ENCODE results near the gene PRKAR1B.

Gene PRKAR1B

DNA sequence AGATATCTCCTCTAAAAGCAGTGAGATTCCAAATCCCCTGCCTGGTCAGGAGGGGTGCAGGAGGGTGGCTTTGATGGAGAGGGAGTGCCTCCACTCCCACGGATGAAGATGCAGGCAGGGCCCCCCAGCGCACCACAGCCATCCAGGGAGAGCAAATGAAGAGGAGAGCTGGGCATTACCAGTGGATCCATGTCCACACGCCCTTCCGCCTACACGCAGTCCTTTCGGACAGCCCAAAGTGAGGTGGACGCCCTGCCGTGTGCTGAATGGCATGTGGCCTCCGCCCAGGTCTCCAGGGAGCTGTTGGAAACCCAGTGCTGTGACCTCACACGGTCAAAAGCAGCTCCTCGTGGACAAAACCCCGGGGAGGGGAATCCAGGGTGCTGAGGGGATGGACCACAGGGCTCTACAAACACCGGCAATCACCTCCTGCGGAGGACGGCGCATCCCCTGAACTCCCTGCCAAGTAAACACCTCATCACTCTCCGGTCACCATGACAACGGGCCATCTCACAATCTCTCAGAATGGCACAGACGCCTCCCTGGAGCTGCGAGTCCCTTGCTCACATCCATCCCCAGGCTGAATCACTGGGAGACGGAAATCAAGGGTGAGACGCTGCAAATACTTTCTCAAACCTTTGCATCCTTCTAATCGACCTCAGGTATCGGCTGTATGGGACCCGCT lies 35.6 kb downstream of the PRKAR1B start:
- DNase-seq = no peak

DNA sequence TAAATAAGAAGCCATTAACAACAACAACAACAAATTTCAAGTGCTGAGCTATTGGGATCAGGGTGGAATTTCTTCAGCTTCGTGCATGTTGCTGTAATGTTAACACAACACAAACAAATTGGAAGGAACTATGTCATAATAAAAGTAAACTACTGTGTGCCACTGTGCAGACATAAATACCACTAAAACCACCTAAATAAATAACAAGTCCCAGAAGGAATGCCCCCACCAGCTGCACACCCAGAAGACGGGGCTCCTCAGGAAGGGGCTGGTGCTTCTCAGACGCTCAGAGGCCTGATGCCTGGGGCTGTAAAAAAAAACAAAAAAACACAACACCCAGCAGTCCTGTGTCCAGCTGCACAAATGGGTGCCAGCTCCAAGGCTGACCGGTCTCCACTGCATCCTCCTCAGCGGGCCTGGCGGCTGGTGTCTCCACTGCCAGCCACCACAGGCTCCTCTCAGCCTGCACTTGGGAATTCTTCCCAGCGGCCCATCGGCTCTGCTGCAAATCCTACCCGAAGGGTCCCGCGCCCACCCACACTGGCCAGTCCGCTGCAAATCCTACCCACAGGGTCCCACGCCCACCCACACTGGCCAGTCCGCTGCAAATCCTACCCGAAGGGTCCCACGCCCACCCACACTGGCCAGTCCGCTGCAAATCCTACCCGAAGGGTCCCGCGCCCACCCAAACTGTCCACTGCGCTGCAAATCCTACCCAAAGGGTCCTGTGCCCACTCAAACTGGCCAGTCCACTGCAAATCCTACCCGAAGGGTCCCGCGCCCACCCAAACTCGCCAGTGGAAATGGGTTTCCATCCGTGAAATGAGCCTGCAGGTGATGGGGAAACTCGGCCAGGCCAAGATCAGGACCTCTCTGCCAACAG lies 36.4 kb downstream of the PRKAR1B start:
- no peak for DNase-seq

DNA sequence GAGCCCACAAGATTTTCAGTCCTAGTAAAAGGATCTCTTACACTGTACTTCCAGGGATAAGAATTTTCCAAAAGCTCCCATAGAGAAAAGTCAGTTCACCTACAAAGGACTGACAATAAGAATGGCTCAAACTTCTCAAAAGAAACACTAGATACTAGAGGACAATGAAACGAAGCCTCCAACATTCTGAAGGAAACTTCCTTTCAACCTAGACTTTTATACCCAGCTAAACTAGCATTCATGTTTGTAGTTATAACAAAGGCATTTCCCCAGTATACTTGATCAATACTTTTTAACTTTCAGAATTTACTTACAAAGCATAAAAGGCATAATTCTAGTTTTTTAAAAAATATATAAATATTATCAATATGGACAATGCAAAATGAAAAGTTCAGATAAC lies 41.5 kb downstream of the PRKAR1B start:
- DNase-seq = no peak

DNA sequence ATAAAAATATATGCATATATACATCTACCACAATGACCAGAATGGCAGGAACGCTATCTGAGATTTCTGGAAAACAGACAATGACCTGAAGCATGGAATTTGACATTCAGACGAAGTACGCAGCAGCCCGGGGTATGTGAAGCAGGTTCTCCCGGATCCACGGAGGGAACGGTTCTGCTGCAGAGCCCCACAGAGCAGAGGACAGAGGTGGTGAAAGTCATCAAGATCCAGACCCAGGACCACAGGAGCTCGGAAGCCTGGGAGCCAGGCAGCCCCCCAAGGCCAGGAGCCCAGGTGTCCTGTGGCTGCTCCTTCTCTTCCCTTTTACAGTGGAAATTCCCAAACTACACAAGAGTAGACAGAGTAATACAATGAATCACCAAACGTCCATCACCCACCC lies 42.7 kb downstream of the PRKAR1B start:
- DNase-seq = no peak

DNA sequence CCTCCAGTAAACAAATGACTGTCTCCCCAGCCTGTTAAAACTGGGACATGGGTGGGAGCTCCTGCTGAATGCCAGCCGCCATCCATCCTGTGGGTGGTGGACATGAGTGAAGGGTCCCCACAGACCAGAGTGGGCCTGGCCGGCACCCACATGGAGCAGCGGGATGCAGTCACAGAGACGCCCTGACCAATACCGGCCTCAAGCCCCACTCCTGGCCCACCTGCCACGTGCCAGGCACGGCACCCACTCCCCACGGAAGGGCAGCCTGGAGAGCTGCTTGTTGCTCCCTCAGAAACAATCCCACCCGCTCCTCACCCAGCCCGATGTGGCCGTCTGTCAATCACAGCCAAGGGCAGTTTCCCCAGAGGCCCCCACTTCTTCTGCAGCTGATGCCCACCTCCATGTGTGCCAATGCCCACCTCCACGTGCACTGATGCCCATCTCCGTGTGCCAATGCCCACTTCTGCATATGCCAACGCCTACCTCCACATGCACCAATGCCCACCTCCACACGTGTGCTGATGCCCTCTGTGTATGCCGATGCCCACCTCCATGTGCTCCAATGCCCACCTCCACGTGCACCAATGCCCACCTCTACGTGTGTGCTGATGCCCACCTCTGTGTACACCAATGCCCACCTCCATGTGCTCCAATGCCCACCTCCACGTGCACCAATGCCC lies 43.4 kb downstream of the PRKAR1B start:
- DNase-seq = no peak

DNA sequence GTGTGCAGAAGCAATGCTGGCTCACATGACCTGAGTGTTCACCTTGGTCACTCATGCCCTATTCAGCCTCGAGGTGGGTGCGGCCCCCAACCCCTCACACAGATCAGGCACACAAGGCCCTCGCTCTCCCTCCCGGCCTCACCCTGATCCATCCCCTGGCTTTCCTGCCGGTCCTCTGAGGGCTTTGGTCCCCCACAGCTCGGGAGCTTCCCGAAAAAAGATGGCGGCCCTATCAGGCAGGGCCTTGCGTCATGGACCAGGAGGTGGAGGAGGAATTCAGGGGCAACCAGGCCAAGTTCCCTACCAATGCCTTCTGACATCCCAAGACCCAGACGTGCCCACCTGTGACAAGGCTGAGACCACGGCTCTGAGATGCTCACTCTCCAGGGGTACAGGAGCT lies 44.3 kb downstream of the PRKAR1B start:
- no peak for DNase-seq

DNA sequence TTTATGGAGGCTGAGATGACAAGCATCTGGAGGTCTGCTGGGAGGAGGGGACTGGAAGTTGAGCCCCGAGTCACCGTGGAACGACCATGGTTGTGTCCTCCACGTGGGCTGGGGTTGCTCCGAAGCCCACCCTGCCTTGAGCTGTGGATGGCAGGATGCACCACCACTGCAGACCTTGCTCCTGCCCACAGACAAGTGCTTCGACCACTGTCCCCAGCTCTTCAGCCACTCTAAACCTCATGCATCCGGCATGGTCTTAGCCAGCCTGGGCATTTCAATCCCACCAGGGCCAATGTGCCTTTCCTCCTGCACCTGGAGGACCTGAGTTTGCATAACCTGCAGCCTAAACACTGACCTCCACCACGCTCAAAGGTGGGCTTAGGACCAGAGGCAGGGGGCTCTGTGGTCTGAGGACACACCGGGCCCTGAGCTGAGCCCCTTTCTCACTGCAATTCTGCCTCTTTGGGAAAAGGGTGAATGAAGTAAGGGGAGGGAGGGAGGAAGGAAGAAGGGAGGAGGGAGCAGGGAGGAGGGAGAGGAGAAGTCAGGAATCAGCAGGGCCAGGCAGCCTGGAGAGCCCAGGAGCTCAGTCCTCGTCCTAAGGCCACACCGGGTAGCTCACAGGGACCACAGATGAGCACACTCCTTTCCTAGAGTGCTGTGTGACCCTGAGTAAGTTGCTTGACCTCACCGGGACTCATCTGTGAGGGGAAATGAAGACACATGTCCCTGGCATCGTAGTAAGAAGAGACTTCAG lies 45.4 kb downstream of the PRKAR1B start:
- DNase-seq = no peak

DNA sequence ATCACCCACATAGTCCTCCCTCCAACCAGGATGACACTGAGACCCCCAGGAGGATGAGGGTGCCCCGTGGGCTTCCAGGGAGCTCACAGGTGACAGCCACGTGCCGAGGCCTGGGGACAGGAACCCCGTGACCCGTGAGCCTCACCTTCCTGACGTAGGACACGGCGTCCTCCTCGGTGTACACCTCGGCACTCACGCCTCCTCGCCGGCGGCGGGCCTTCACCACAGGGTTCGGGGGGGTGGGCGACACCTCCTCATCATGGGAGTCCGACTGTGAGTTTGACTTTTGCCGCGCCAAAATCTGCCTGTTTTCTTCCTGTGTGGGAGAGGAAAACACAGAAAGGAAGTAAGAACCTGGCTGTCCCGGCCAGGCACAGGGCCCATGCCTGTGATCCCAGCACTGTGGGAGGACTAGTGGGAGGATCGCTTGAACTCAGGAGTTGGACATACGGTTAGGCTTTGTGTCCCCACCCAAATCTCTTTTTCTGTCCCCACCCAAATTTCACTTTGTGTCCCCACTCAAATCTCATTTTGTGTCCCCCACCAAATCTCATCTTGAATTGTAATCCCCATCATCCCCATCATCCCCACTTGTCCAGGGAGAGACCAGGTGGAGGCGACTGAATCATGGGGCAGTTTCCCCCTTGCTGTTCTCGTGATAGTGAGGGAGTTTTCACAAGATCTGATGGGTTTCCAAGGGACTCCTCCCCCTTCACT lies 46.5 kb downstream of the PRKAR1B start:
- DNase-seq = no peak

DNA sequence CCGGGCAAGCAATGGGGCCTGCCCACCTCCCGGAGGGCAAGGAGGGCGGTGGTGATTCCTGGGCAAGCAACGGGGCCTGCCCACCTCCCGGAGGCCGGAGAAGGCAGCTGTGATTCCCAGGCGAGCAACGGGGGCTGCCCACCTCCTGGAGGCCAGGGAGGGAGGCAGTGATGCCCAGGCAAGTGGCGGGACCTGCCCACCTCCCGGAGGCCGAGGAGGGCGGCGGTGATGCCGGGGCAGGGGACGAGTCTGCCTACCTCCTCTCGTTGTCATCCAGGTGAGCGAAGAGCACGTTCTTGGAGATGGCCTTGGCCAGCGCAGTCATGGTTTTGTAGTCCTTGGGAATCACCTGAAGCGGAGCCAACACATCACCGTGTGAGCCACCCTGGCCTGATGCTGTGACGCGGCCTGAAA lies 50.1 kb downstream of the PRKAR1B start:
- DNase-seq = no peak

DNA sequence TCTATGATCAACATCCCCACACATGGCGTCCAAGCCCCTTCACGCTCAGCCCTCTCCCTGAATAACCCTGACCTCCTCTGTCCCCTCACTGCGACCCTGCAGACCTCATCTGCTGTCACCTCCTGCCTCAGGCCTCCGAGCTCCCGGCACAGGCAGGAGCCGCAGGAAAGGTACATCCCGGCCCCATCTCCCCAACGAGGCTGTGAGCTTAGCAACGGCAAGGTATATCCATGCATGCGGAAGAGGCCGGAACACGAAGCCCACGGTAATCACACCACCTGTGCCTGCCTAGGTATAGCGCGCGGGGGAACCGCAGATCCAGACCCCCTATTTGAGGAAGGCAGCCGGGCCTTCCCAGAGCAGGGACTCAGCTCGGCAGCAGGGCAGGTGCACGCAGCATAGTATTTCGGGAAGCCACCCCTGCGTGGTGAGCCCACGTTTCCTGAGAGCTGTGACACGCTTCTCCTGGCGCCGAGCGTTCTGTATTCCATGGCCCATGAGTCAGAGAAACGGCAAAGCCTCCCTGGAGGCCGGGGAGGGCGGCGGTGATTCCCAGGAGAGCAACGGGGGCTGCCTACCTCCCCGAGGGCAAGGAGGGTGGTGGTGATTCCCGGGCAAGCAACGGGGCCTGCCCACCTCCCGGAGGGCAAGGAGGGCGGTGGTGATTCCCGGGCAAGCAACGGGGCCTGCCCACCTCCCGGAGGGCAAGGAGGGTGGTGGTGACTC lies 50.7 kb downstream of the PRKAR1B start:
- DNase-seq = no peak

DNA sequence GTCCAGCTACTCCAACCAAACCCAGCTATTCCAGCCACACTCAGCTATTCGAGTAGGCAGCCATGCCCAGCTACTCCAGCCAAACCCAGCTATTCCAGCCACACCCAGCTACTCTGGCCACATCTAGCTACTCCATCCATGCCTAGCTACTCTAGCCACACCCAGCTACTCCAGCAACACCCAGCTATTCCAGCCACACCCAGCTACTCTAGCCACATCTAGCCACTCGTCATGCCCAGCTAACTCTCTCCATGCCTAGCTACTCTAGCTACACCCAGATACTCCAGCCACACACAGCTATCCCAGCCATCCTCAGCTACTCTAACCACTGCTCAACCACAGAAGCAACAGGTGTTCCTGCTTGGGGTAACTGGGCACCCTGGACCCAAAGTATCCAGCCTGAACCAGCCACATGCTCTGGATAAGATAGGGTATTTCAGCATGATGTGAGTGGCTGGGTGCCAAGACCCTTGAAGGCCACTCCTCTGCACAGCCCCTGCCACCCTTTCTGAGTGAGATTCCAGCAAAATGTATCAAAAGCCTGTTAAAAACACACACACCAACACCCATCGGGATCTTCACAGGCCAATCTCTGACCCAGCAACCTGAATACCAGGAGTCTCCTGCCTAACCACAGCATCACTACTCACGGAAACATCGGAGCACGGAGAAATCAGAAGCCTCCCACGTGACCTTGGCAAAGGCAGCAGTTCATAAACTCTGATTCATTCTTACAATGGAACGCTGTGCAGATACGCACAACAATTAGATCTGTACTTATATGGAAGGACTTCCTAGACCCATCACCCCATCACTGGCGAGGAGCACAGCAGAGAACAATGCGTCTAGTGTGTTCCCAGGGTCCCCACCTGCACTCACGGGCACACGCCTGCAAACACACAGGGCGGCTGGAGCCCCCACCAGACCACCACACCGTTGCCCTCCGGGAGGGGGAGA lies 52.3 kb downstream of the PRKAR1B start:
- DNase-seq = no peak

DNA sequence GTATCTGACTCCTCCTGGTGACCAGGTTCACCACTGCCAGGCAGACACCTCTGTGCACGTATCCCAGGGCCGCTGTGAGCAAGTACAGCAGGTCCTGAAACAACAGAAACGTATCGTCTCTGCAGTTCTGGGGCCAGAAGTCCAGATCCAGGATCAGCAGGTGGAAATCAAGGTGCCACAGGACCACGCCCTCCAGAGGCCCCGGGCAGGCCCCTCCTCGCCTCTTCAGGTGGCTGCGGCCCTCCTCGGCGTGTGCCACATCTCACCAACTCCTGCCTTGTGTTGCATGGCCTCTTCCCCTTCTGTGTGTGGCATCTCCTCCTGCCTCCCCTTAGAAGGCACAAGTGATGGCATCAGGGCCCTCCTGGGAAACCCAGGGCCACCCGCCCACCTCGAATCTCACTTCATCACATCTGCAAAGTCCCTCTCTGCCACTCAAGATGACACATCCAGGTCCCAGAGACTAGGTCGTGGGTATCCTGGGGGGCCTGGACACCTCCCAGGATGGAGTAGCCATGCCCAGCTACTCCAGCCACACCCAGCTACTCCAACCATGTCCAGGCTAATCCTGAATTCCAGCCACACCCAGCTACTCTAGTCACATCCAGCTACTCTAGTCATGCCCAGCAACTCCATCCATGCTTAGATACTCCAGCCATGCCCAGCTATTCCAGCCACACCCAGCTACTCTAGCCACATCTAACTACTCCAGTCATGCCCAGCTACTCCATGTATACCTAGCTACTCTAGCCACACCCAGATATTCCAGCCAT lies 53.2 kb downstream of the PRKAR1B start:
- no peak for DNase-seq

DNA sequence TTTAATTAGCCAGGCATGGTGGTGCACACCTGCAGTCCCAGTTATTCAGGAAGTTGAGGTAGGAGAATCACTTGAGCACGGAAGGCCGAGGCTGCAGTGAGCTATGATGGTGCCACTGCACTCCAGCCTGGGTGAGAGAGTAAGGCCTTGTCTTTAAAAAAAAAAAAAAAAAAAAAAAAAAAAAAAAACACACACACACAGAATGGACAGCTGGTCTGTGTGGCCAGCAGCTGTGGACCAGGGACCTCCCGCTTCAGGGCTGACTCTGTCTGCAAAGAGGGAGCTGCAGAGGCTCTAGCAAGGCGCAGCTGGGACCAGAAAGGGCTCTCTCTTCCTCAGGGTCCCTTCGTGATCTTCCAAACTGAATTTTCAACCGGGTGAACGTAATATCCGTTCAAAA lies 54.2 kb downstream of the PRKAR1B start:
- DNase-seq = no peak

DNA sequence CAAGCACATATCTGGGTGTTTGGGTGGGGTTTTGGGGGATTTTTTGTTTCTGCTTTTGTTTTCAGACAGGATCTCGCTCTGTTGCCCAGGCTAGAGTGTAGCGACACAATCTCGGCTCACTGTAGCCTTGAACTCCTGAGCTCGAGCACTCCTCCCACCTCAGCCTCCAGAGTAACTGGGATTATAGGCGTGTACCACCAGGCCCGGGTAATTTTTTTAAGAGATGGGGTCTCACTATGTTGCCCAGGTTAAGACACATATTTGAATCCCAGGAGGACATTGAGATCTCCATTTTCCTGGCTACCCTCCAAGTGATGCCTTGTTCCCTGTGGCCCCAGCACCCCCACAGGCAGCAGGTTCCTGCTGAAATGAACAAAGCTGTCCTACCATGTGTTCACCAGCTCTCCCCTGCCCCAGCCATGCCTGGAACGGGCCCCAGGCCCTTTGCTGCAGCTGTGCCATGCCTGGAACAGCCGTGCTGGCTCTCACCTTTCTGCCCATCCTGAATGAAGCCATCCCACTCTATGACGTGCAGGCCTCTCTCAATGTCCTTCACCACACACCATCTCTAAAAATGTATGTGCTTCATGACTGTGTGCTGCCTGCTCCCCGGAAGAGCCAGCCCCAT lies 55.6 kb downstream of the PRKAR1B start:
- no peak for DNase-seq

DNA sequence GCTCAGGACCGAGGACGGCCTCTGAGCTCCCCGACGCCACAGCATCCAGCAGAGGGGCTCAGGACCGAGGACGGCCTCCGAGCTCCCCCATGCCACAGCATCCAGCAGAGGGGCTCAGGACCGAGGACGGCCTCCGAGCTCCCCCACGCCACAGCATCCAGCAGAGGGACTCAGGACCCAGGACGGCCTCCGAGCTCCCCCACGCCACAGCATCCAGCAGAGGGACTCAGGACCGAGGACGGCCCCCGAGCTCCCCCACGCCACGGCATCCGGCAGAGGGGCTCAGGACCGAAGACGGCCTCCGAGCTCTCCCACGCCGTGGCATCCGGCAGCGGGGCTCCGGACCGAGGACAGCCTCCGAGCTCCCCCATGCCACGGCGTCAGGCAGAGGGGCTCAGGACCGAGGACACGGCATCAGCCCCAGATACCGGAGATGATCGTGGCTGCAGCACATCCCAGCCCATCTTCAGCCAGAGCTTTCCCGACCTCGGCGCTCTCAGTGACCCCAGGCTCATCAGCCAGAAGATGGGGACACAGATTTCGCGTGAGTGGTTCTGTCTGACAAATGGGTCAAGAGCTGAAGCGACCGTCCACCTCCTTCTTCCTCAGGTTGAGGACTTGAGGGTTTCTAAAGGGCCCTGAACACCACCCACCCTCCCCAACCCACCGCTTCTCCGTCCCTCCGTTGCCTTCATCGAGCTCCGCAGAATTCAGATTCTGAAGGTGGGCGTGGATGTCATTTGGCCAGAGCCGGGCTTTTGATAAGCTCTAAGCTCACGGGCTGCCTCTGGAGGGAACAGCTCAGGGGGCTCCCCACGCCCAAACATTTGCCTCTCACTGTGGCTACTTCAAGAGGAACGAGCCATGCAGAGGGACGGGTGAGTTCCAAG lies 56.3 kb downstream of the PRKAR1B start:
- DNase-seq = no peak

DNA sequence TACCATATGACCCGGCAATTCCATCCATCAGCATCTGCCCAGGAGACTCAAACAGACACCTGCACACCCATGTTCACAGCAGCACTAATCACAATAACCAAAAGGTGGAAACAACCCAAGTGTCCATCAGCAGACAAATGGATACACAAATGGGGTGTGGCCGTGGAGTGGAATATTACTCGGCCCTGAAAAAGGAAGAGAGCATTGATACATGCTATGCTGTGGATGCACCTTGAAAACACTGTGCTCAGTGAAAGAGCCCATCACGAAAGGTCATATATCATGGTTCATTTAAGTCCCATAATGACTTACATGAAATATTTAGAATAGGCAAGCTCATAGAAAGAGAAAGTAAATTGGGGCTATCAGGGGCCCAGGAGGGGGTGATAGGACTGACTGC lies 58.1 kb downstream of the PRKAR1B start:
- no peak for DNase-seq

DNA sequence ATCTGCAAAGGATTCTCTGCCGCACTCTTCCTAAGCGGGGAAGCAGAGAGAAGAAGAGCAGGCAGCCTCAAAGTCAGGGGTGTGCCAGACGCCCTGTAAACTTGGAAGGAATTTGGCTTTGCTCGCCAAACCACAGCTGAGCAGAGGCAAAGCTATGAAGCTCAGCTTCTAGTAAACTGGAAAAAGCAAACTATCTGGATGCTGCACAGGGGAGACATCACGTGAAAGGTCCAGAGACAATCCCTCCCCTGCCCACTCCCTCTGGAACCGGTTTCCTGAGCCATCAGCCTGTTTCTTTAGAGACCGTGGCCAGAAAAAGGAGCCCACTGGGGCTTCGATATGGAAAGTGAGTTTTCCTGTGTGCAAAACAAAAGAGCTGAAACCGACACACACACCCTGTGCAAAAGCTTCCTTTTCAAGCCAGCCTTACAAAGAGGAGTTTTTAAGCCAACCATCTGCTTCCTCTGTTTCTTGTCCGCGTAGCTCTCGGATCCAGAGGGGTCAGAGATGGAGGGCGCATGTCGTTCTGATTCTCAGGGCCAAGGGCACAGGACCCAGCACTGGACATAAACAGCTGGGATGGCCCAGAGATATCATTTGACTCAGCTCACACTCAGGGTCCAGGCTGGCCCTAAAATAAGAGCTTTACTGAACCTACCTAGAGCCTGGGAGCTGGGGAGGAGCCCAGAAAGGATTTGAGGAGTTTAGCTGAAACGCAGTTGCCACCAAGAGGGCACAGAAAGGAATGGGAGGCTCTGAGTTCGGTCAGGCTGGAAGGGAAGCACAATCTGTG lies 58.7 kb downstream of the PRKAR1B start:
- DNase-seq = no peak

Data from activated CD4-positive, alpha-beta T cell treated with anti-CD3 and anti-CD28 coated beads, Interleukin-10, Interleukin-2, amounts not matched to agents 100 ng/mL and 50 ng/mL, durations not matched to agents 16 hours and 8 hours (primary cell).